ENCODE results near the gene OBSCN. TPM values are rescaled to one million over a fixed set of nuclear protein-coding genes. Genes with fewer than 3 reads are reported as not detected.

OBSCN gene
- total and polyA plus RNA-seq, 2 donors (not counting 3 experiments of a cell fraction or from before 2014, with no cell fraction given): 1.5 to 2.9 TPM

DNA sequence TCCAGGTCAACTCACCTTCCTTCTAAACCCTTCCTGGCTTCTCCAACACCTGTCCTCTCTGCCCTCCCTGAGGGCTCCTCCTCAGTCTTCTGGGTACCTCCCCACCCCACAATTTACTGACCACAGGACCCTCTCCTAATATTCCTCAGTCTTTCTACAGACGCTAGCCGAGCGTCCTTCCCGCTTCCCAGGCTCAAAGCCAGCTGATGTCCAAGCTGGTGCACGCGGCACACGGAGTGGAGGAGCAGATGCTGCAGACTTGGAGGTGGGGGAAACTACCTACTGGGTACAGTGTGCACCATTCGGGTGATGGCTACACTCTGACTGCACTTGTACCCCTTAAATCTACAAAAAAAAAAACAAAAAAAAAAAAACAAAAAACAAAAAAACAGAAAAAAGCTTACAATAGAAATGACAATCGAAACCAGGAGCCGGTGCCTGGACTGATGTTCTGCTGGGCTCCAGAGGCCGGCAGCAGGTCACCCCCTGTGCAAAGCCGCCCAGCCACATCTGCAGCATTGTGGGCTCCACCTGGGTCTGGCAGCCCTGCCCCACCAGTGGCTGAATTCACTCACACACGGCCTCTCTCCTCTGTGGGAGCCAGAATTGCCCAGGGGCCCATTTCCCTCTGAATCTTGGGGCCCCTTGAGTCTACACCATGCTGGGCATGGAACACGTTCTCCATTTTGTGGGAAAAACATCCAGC lies 191.8 kb downstream of the OBSCN start:
- CTCF ChIA-PET: no interaction called here
- Histone ChIP-seq H3K36me3 (ENCODE audit: control insufficient read depth in 2 of 2, extremely low read depth in 1 of 2, insufficient read depth in 2 of 2, low read length in 2 of 2) (peaks cover 2 to 32% of the 10 kb centered on the region in 2 experiments), H3K9me1 (replicated peaks; ENCODE audit: control insufficient read depth, extremely low read depth, insufficient read depth, low read length) (no peaks in the 10 kb centered on the region), H3K27me3 (ENCODE audit: control insufficient read depth in 2 of 2, insufficient read depth in 2 of 2, low read length in 2 of 2) (no peaks in the 10 kb centered on the region), H3K27ac (ENCODE audit: insufficient read depth, low read depth, low read length) (no peak overlapping the region), H3K79me2 (ENCODE audit: control insufficient read depth, insufficient read depth, low read length) (peaks cover 44% of the 10 kb centered on the region), H3K9me3 (replicated peaks; ENCODE audit: control insufficient read depth, insufficient read depth, low read length) (no peaks in the 10 kb centered on the region), H4K20me1 (replicated peaks; ENCODE audit: control insufficient read depth, extremely low read depth, insufficient read depth, low read length) (no peaks in the 10 kb centered on the region), H3K4me2 (ENCODE audit: insufficient read depth, low read length) (no peak overlapping the region), H3K4me1 (ENCODE audit: control insufficient read depth, extremely low read depth, insufficient read depth, low read length) (peaks cover 6% of the 10 kb centered on the region), H3K4me3 (replicated peaks in 1 of 3; ENCODE audit: insufficient read depth in 1 of 3, low read depth in 1 of 3, low read length in 3 of 3) (no peak overlapping the region), H3K9ac (replicated peaks; ENCODE audit: extremely low read depth, insufficient read depth, low read length) (no peak overlapping the region), H2AFZ (ENCODE audit: low read depth, low read length) (no peak overlapping the region)
- intact Hi-C loops (cut with micrococcal nuclease) (no loop called here), dilution Hi-C loops (cut with MboI; ENCODE audit: extremely low pct_ligation_motif_present, low sequenced_read_pairs) (no loop called here)
- BruUV-seq (replicated peaks): no TSS peak
- POLR2A ChIA-PET: interaction anchor here (0.7 kb wide), 1 partner anchor 177 kb away, joined by 5 read pairs; no protein-coding TSS in a partner anchor
- TF ChIP-seq FOS (IDR thresholded peaks at IDR 0.05; ENCODE audit: borderline replicate concordance, insufficient read depth, low read length) (no peak), POLR2AphosphoS5 (IDR thresholded peaks at IDR 0.05; ENCODE audit: insufficient read depth, low read depth, low read length) (no peak), MYC (IDR thresholded peaks at IDR 0.05; ENCODE audit: low read depth, low read length) (no peak), POLR2A (IDR thresholded peaks at IDR 0.05; ENCODE audit: low read depth, low read length) (no peak), GATA2 (IDR thresholded peaks at IDR 0.05; ENCODE audit: insufficient read depth, insufficient read length, low read depth, low read length) (no peak), EZH2 (IDR thresholded peaks at IDR 0.05; ENCODE audit: borderline replicate concordance, low read depth, low read length, severe bottlenecking) (no peak), JUN (IDR thresholded peaks at IDR 0.05; ENCODE audit: borderline replicate concordance, insufficient read depth, insufficient read length, low read depth) (no peak)
- TF ChIP-seq, protein P1, sequence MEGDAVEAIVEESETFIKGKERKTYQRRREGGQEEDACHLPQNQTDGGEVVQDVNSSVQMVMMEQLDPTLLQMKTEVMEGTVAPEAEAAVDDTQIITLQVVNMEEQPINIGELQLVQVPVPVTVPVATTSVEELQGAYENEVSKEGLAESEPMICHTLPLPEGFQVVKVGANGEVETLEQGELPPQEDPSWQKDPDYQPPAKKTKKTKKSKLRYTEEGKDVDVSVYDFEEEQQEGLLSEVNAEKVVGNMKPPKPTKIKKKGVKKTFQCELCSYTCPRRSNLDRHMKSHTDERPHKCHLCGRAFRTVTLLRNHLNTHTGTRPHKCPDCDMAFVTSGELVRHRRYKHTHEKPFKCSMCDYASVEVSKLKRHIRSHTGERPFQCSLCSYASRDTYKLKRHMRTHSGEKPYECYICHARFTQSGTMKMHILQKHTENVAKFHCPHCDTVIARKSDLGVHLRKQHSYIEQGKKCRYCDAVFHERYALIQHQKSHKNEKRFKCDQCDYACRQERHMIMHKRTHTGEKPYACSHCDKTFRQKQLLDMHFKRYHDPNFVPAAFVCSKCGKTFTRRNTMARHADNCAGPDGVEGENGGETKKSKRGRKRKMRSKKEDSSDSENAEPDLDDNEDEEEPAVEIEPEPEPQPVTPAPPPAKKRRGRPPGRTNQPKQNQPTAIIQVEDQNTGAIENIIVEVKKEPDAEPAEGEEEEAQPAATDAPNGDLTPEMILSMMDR (IDR thresholded peaks at IDR 0.05; ENCODE audit: extremely low read depth in 1 of 2, insufficient read depth in 1 of 2, low read depth in 1 of 2, low read length in 2 of 2): no peak
- TF ChIP-seq, protein P2, sequence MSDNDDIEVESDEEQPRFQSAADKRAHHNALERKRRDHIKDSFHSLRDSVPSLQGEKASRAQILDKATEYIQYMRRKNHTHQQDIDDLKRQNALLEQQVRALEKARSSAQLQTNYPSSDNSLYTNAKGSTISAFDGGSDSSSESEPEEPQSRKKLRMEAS (IDR thresholded peaks at IDR 0.05; ENCODE audit: insufficient read depth, insufficient read length): no peak
- no peak for DNase-seq (ENCODE audit: low read depth, low spot score)
- no peak for FAIRE-seq
